GM12875 (cell line): ENCODE data around the gene NAV2.

Experiments used
- H3K4me3 ChIP-seq: one replicate; pipeline ENCODE4 v1.5.1; 2011; ENCODE audit warnings: low read depth, low read length, control low read depth
- CTCF ChIP-seq: IDR thresholded peaks from 2 replicates; pipeline ENCODE4 v1.5.1; 2011; ENCODE audit warnings: low read depth, mild to moderate bottlenecking, control low read depth, inconsistent platforms, low read length, moderate library complexity, borderline replicate concordance; ENCODE audit not compliant: insufficient read depth

Gene NAV2

GRCh38 chr11:20058749-20059458 lies 346.3 kb downstream of the NAV2 start:
- no peak overlapping the region for H3K4me3 ChIP-seq
- TF ChIP-seq CTCF, result no peak

GRCh38 chr11:20059587-20060021 lies 347.0 kb downstream of the NAV2 start:
- no peak overlapping the region for H3K4me3 ChIP-seq
- no peak for TF ChIP-seq CTCF

GRCh38 chr11:20060181-20060580 lies 347.5 kb downstream of the NAV2 start:
- no peak overlapping the region for H3K4me3 ChIP-seq
- no peak for TF ChIP-seq CTCF

GRCh38 chr11:20060647-20061205 lies 348.1 kb downstream of the NAV2 start:
- no peak overlapping the region for H3K4me3 ChIP-seq
- TF ChIP-seq CTCF, result no peak

GRCh38 chr11:20061776-20062175 lies 349.1 kb downstream of the NAV2 start:
- no peak overlapping the region for H3K4me3 ChIP-seq
- TF ChIP-seq CTCF, result no peak

- no peak for TF ChIP-seq CTCF
- H3K4me3 ChIP-seq, result no peak overlapping the region
Measured at GRCh38 chr11:20064961-20065405, 352.3 kb downstream of the NAV2 start.

GRCh38 chr11:20065406-20065805 lies 352.8 kb downstream of the NAV2 start:
- TF ChIP-seq CTCF, result no peak
- no peak overlapping the region for H3K4me3 ChIP-seq
